Stimulated activated CD8-positive, alpha-beta memory T cell treated with anti-CD3 and anti-CD28 coated beads, Interleukin-7, amount 100 ng/mL, for 48 hours (primary cell): Measurements from ENCODE around the gene KMT2B.
"Not testable (repeated sequence)": the region's sequence is repeated elsewhere in the genome, so short reads cannot be mapped to it uniquely, and the experiment has no call there.

Experiments
- DNase-seq, 2 donors: peaks; one replicate each; pipeline ENCODE4 v3.0.0-alpha.2; 2020; ENCODE audit warnings: low read depth in 1 of 2; ENCODE audit errors: extremely low read depth in 1 of 2

KMT2B gene

GRCh38 chr19:35717665-35718344, at the start of gene KMT2B:
Gene KMT2B, plus strand, starts transcription at chr19:35718003. Its CDS starts 16 bp downstream, at chr19:35718019.
- DNase-seq = peak in 1 of 2 donors; percentile 96

- no peak for DNase-seq
These were observed 48.2 kb upstream of the KMT2B start for GRCh38 chr19:35669566-35669965.

GRCh38 chr19:35669974-35670373, 47.8 kb upstream of the KMT2B start:
- no peak for DNase-seq

GRCh38 chr19:35670686-35671085, 47.1 kb upstream of the KMT2B start:
- no peak for DNase-seq

GRCh38 chr19:35671818-35672217, 46.0 kb upstream of the KMT2B start:
- DNase-seq = no peak

- peak; percentile 29 to 53 for DNase-seq
These were observed 44.5 kb upstream of the KMT2B start for GRCh38 chr19:35673121-35673804.

GRCh38 chr19:35675589-35676140, 42.1 kb upstream of the KMT2B start:
- no peak for DNase-seq

- DNase-seq = no peak
These were observed 28.0 kb upstream of the KMT2B start for GRCh38 chr19:35689836-35690235.

GRCh38 chr19:35691106-35691505, 26.7 kb upstream of the KMT2B start:
- DNase-seq = not testable (repeated sequence)

- no peak for DNase-seq
These were observed 25.8 kb upstream of the KMT2B start for GRCh38 chr19:35692010-35692409.

- DNase-seq = no peak
These were observed 24.4 kb upstream of the KMT2B start for GRCh38 chr19:35693422-35693821.

- DNase-seq = peak; percentile 81 to 87
These were observed 23.8 kb upstream of the KMT2B start for GRCh38 chr19:35693835-35694599.

- no peak for DNase-seq
These were observed 21.8 kb upstream of the KMT2B start for GRCh38 chr19:35695895-35696422.

GRCh38 chr19:35696835-35697234, 21.0 kb upstream of the KMT2B start:
- no peak for DNase-seq

GRCh38 chr19:35702223-35703012, 15.4 kb upstream of the KMT2B start:
- DNase-seq = peak; percentile 88 to 97

GRCh38 chr19:35703343-35703742, 14.5 kb upstream of the KMT2B start:
- no peak for DNase-seq

GRCh38 chr19:35704218-35704617, 13.6 kb upstream of the KMT2B start, which contains the start of gene ZBTB32:
Gene ZBTB32, plus strand, starts transcription at chr19:35704558. Its CDS starts 10,069 bp downstream, at chr19:35714627.
- DNase-seq = no peak

- no peak for DNase-seq
These were observed 9.4 kb upstream of the KMT2B start for GRCh38 chr19:35708391-35708790.

GRCh38 chr19:35710784-35711723, 6.7 kb upstream of the KMT2B start:
- DNase-seq = peak; percentile 65 to 87
